NOMO-1 treated with dmso at 0.1 percent for 144 hours (cell line): ENCODE results near the gene ENO2.
"Not testable (repeated sequence)": the region's sequence is repeated elsewhere in the genome, so short reads cannot be mapped to it uniquely, and the experiment has no call there.

Experiments
- DNase-seq: peaks from one replicate; lab custom pipeline; 2025; ENCODE audit not compliant: unreplicated experiment; lab: John Stamatoyannopoulos, UW

ENO2 gene

DNA sequence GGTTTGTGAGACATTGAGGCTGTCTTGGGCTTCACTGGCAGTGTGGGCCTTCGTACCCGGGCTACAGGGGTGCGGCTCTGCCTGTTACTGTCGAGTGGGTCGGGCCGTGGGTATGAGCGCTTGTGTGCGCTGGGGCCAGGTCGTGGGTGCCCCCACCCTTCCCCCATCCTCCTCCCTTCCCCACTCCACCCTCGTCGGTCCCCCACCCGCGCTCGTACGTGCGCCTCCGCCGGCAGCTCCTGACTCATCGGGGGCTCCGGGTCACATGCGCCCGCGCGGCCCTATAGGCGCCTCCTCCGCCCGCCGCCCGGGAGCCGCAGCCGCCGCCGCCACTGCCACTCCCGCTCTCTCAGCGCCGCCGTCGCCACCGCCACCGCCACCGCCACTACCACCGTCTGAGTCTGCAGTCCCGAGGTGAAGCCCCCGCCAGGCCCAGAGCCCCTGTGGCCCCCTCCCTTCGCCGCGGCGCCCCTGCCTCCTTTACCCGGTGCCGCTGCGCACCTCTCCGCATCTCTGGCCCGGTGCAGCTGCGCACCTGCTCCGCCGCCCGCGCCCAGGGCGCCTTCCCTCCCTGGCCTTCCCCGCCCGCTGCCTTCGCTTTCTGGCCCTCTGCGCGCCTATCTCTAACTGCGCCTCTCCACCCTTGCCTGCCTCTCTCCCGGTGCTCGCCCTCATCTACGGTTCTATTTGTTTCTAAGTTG is at the start of gene ENO2:
Gene ENO2, plus strand, starts transcription at position 335 of the 701 bp plus-strand sequence. CDS start 1,253 bp downstream, outside the sequence.
- DNase-seq: peak; percentile 23

DNA sequence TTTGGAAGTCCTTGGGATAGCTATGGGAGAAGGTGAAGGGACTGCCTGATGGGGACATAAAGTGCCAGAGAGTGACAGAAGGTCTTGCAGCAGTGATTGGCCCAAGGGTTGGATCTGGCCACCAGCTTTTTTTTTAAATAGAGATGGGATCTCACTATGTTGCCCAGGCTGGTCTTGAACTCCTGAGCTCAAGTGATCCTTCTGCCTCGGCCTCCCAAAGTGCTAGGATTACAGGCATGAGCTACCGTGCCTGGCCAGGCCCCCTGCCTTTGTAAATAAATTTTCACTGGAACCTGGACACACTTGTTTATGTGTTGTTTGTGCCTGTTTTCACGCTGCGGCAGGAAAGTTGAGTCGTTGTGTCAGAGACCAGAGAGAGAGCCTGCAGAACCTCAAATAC is 49.1 kb upstream of the ENO2 start:
- not testable (repeated sequence) for DNase-seq

DNA sequence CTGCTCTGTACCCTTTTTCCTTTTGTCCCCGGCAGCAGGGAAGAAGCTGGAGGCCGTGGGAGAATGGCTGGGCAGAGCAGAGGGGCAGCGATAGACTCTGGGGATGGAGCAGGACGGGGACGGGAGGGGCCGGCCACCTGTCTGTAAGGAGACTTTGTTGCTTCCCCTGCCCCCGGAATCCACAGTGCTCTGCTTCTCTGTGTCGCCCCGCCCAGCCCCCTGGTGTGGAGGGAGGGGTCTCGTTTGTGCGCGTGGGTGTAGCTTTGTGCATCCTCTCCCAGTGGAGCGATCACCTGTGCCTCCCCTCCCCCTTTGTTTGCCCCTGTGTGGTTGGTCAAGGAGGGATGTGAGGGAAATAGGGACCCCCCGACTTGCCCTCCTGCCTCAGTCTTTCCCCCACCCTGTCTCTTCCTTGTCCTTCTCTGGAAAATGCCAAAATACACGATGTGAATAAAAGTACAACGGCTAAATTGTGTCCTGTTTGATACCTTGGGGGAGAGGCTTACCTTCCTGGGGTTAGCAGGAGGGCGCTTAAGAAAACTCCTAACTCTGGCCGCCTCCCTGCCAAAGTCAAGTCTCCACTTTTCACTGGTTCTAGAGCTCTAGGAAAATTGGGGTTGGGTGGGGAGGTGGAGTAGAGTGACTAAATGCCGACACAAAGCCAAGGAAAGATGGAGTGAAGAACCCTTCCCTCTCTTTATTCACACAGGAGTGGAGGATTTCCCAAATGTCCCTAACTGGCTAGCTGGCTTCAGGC is 48.0 kb upstream of the ENO2 start:
- DNase-seq: no peak

DNA sequence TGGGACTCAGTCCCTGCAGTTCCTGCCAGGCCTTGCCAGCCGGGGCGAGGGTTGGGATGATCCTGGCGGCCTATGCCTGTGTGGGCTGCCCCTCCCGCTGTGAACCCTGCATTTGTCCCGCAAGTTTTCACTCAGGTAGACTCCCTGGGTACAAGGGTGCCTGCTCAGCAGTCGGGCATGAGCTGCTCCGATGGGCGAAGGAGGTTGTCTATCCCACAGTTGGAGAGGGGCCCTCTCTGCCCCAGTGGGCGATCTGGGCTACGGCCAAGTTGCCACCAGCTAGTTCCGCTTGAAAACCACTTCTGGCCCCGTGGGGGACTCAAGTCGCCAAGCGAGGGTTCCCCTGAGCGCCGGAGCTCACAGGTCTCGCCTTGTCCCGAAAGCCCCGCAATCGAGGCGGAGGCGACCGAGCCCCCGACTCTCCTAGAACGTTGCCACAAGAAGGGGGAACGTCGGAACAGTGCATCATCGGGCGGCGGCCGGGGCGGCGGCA is 47.4 kb upstream of the ENO2 start:
- DNase-seq: peak; percentile 67

DNA sequence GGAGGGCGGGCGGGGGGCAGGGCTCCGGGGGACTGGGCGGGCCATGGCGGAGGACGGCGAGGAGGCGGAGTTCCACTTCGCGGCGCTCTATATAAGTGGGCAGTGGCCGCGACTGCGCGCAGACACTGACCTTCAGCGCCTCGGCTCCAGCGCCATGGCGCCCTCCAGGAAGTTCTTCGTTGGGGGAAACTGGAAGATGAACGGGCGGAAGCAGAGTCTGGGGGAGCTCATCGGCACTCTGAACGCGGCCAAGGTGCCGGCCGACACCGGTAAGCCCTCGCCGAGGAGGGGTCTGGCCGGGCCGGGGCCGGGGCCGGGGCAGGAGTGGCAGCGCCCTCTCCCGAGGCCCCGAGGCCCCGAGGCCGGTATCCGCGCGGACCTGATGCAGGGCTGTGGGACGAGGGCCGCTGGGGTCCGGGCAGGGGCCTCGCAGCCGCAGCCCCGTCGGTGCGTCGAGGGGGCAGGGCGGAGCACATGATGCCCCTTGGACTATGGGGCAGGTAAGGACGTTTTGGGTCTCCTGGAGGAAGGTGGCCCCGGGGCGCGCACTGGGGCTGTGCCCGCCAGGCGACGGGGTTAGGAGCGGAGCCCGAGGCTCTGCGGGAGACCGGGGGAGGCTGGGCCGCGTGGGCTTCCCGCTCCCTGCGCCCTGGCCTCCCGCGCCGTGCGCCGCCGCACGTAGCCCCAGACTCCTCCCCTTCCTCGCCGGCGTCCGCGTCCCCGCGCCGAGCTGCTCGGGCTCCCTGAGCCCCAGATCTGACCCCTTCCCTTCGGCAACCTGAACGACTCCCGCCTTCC is 46.8 kb upstream of the ENO2 start, which contains the start of gene TPI1:
Gene TPI1, plus strand, starts transcription at position 119 of the 798 bp plus-strand sequence. Its CDS starts 36 bp downstream, at position 155.
- DNase-seq: peak; percentile 27

DNA sequence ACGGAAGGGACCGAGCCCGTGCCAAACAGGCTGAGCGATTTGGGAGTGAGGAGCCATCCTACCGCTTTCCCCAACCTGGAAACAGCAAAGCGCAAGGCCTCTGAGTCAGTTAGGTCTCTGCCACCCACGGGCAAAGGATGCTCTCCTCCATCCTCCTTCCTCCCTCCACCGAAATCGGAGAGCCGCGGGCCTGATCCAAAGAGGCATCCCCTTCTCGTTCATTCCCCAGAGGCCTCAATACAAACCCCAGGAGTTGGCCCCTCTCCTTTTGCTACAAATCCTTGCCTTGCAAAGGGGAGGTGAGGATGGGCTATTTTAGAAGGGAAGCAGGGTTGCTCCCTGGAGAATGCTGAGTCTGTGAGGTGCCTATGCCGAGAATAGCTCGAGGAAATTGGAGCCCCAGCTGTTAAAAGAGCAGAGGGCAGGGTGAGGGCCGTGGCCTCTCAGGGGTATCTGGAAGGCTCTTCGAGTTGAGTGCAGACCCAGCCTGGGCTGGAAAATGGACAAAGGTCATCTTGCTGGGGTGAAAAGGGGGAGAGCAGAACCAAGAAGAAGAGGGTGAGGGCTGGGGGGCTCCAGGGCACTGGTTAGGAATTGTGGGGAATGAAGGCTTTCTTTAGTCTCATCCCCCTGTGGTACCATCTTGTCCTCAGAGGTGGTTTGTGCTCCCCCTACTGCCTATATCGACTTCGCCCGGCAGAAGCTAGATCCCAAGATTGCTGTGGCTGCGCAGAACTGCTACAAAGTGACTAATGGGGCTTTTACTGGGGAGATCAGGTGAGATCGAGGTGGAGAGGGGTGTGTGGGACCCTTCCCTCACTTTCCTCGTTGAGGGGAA is 46.0 kb upstream of the ENO2 start:
- DNase-seq: no peak

DNA sequence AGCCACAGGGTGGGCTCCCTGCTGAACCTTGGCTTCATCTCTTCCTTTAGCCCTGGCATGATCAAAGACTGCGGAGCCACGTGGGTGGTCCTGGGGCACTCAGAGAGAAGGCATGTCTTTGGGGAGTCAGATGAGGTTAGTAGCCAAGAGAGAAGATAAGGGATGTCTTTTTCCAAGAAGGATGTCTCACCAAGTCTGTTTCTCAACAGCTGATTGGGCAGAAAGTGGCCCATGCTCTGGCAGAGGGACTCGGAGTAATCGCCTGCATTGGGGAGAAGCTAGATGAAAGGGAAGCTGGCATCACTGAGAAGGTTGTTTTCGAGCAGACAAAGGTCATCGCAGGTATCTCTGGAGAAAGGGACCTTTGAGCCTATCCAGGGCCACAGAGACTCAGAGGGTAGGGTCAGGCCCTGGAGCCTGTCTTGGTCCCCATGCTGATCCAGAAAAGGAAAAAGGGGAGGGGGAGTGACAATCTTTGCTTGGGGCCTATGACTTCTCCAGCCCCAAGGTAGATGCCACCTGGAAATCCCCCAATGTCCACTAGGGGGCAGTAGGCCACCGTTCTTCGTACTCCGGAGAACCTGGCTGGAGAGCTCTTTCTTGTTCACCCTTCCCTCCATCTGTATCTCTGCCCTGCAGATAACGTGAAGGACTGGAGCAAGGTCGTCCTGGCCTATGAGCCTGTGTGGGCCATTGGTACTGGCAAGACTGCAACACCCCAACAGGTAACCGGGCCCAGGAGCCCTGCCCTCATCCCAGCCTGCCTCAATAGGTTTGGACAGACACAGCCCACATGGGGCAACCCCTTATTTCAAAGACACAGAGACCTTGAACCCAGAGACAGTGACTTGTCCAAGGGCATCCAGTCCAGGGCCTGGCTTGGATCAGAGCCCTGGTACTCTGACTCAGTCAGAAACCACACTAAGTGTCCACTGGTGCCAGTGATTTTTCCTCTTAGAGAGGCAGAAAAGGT is 45.0 kb upstream of the ENO2 start:
- DNase-seq: peak; percentile 61

DNA sequence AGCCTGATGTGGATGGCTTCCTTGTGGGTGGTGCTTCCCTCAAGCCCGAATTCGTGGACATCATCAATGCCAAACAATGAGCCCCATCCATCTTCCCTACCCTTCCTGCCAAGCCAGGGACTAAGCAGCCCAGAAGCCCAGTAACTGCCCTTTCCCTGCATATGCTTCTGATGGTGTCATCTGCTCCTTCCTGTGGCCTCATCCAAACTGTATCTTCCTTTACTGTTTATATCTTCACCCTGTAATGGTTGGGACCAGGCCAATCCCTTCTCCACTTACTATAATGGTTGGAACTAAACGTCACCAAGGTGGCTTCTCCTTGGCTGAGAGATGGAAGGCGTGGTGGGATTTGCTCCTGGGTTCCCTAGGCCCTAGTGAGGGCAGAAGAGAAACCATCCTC is 44.1 kb upstream of the ENO2 start:
- not testable (repeated sequence) for DNase-seq

DNA sequence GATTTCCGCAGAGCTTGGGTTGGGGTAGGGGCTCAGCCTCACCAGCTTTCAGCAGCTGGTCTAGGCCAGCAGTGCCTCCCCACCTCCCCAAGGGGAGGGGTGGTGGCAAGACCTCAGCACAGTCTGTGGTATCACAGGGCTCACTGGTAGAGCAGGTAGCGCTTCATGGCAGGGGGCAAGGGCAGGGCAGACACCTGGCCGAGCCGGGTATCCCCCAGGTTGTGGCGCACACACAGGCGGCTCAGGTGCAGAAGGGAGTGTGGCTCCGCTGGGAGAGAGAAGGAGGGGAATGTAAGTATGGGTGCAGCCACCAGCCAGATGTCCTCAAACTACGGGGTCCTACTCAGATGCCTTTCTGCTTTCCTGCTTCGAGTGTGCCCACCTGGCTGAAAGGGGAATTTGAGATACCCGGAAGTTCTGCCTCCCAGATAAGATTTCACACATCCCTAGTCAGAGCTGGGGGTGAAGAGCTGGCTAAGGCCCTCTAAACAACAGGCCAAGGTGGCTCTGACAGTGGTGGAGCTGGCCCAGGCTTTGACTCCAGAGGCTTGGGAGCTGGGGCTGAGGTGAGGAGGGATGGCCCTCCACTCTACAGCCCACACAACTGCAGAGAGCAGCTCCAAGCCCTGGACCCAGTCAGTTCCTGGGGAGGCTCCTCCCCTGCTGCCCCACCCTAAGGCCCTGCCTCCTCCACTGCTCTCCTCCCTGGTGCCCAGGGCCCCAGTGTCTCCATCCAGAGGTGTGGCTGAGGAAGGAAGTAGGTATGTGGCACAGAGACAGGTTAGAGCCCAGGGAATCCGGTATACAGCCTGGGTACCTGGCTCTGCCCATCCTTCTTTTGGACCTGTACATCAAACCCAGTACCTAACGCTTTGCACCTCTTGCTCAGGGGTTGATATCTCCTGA is 43.1 kb upstream of the ENO2 start:
- peak; percentile 29 for DNase-seq

DNA sequence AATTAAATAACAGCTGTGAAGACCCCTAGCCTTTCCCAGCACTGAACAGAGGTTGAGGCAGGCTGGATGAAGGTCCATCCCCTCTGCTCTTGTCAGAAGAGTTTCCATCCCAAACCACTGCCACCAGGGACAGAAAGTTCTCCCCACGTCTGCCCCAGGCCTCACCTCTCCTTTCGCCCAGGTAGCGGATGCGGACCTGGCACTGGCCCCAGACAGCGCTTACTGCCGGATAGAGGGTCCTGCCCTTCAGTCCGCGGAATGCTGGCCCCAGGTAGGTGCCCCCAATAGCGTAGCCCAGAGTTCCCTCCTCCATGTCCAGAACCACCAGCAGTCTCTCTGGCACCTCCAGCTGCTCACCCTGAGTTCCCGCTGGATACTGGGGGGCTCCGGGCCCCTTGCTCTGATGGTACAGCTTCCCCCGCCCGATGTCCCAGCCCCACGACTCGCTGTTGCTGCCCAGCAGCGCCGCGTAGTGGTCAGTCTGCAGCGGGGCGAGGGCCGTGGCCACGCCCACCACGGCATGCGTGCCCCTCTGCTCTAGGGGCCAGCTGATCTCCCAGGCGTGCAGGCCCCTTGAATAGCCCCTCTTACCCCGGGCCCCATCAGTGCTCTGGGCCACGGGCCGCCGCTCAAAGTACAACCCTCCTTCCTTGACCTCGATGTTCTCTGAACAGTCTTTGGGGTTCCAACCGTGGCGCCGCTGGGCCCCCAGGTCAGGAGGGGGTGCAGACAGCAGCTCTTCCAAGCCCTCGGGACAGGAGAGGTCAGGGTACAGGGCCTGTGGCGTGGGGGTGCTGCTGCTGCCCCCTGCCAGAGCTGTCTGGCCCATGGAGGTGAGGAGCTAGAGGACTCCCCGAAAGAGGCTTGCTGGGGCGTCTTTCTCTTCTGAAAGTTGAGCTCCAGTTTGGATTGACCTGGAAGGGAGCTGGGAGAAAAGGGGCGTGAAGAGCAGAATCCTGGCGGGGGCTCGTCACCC is 42.0 kb upstream of the ENO2 start:
- peak; percentile 49 for DNase-seq

DNA sequence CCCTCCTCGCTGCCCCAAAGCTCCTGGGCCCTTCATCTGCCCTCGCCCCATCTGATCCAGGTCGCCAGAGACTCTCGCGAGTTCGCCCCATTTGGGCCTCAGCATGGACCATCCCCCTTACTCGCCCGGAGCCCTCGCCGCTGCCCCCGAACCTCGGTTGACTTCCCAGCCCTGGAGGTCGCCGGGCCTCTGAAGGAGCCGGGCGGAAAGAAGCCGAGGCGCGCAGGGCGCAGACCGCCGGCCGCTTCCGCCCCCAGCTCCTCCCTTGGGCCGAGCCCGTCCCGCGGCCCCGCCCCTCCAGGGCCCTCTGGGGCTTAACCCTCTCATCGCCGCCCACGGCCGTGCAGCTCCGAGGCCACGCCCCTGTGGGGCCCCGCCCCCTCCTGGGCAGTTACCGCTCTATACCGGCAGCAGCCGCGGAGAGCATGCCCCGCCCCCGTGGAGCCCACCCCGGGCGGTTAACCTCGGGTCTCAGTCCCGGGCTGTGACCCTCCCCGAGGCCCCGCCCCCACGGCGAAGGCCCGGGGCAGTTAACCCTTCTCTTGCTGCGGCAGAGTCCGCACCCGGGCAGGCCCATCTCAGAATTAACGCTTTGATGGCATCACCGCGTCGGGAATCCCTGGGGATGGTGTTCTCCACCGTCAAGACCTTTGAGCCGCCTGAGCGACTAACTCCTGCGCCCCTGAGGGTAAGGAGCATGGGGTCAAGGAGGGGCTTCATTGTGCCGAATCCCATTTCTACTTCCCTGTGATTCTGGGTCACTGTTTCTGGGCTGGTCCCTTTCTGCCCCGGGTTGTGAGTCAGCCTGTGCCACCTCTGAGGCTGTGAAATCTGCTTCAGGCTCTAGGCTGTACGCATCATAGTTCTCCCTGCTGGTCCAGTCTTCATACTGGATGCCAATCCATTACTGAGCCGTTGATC is 41.0 kb upstream of the ENO2 start, which contains the start of gene SPSB2:
Gene SPSB2, minus strand, starts transcription at position 210 of the 921 bp plus-strand sequence. CDS start 402 bp downstream, outside the sequence.
- peak; percentile 93 for DNase-seq

DNA sequence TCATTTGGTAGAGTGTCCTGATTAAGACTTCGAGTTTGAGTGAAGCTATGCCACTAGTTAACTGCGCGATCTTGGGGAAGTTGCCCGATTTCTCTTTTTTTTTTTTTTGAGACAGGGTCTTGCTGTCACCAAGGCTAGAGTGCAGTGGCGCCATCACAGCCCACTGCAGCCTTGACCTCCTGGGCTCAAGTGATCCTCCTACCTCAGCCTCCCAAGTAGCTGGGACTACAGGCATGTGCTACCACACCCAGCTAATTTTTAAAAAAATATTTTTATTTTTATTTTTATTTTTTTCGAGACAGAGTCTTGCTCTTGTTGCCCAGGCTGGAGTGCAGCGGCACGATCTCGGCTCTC is 40.4 kb upstream of the ENO2 start:
- DNase-seq: not testable (repeated sequence)

DNA sequence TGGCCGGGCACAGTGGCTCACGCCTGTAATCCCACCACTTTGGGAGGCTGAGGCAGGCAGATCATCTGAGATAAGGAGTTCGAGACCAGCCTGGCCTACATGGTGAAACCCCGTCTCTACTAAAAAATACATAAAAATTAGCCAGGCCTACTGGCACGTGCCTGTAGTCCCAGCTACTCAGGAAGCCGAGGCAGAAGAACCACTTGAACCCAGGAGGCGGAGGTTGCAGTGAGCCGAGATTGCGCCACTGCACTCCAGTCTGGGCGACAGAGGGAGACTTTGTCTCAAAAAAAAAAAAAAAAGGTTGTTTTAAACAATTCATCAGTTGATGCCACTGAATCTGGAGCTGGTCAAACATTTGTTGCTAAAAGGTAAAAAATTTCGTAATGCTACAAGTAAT is 34.6 kb upstream of the ENO2 start:
- not testable (repeated sequence) for DNase-seq

DNA sequence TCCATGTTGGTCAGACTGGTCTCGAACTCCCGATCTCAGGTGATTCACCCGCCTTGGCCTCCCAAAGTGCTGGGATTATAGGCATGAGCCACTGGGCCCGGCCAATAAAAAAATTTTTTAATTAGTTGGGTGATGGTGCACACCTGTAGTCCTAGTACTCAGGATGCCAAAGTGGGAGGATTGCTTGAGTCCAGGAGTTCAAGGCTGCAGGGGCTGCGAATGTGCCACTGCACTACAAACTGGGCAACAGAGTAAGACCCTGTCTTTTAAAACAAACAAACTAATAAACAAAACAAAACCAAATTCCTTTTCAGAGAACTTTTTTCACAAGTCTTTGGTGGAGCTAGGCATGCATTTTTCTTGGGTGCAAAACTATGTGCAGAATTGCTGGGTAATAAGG is 31.1 kb upstream of the ENO2 start:
- DNase-seq: no peak

DNA sequence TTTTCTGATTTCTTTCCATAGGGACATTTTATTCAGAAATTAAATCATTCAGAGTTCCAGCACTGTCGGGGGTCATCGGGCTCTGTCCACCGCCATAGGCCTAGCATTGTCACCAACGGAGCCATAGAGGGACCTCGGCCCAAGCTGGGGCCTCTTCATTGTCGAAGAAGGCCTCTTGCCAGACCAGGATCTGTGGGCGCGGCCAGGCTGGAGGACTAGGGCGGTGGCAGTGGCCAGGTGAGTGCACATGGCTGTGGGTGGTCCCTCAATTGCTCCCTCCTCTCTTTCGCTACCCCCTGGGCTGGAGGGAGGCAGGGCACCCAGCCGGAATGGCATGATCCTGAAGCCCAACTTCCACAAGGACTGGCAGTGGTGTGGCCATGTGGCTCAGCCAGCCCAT is 30.7 kb upstream of the ENO2 start:
- DNase-seq: no peak

DNA sequence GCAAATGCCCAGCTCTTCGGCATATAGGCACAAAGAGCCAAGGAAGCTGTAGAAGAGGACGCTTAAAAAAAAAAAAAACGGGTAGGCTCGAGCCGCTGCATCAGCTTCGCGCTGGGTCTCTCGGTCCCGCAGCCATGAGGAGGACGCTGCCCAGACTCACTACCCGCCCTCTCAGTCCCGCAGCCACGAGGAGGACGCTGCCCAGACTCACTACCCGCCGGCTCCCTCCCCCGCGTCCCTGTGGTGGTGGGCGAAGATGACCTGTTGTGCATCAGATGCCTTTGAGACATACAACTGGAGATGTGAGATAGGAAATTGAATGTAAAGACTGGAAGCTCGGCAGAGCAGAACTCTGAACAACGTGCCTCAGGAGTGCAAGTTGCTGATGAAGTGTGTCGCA is 29.8 kb upstream of the ENO2 start:
- no peak for DNase-seq
